ENCODE measurements around the gene RALGAPB.
"Not testable (repeated sequence)": the region's sequence is repeated elsewhere in the genome, so short reads cannot be mapped to it uniquely, and the experiment has no call there.

RALGAPB gene

GRCh38 chr20:38447251-38447661 is 25.4 kb upstream of the RALGAPB start:
- peak; percentile 48 for DNase-seq

GRCh38 chr20:38447931-38448675 is 24.5 kb upstream of the RALGAPB start:
- DNase-seq: no peak

- DNase-seq: no peak
These were observed 23.6 kb upstream of the RALGAPB start for GRCh38 chr20:38449046-38449445.

- no peak for DNase-seq
These were observed 22.1 kb upstream of the RALGAPB start for GRCh38 chr20:38450412-38450975.

DNA sequence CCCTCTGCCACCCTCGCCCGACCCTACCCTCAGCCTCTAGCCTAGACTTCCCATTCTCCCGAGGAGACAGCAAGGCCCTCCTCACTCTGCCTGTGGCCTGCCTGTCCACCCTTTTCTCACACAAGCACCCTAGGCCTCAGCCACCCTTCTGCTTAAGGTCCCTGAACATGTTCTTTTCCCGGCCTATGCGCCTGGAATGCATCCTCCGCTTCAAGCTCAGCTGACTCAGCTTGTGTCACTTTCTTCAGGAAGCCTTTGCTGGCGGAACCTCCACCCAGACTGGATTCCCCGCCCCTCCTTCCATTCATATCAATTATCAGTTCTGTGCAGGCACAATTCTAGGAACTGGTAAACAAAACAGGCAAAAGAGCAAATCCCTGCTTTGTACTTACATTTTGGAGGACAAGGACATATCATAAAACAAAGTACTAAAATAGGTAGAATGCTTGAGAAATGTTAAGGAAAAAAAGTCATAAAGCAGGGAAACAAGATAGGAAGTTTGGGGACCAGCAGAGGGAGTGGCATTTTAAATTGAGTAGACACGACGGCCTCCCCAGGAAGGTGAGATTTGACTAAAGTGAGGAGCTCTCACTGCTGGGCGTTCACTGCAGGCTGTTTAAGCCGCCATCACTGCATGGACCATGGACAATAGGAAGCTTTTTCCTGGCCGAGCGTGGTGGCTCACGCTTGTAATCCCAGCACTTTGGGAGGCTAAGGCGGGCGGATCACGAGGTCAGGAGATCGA is 19.6 kb upstream of the RALGAPB start:
- DNase-seq: no peak

- no peak for DNase-seq
These were observed 18.7 kb upstream of the RALGAPB start for GRCh38 chr20:38453941-38454340.

DNA sequence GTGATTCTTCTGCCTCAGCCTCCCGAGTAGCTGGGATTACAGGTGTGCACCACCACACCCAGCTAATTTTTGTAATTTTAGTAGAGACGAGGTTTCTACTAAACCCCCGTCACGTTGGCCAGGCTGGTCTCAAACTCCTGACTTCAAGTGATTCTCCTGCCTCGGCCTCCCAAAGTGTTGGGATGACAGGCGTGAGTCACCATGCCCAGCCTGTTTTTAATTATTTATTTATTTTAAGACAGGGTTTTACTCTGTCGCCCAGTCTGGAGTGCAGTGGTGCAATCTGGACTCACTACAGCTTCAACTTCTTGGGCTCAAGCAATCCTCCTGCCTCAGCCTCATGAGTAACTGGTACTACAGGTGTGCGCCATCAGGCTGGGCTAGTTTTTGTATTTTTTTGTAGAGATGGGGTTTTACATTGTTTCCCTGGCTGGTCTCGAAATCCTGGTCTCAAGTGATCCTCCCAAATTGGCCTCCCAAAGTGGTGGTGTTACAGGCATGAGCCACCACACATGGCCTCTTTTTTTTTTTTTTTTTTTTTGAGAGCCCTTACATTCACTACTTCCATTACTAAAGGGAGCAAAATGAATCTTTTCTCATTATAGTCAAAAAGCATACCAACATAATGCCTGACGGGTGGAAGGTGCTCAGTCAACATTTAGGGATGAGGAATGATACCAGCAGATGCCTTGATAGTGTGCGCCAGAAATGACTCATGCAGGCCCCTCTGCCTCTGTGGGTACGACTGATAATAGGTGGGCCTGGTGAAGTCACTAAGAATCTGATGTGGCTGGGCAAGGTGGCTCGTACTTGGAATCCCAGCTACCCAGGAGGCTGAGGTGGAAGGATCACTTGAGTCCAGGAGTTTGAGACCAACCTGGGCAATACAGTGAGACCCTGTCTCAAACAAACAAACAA is 17.8 kb upstream of the RALGAPB start:
- no peak for DNase-seq

- DNase-seq: no peak
These were observed 14.3 kb upstream of the RALGAPB start for GRCh38 chr20:38458314-38458713.

- DNase-seq: no peak
These were observed 12.5 kb upstream of the RALGAPB start for GRCh38 chr20:38460040-38460623.

DNA sequence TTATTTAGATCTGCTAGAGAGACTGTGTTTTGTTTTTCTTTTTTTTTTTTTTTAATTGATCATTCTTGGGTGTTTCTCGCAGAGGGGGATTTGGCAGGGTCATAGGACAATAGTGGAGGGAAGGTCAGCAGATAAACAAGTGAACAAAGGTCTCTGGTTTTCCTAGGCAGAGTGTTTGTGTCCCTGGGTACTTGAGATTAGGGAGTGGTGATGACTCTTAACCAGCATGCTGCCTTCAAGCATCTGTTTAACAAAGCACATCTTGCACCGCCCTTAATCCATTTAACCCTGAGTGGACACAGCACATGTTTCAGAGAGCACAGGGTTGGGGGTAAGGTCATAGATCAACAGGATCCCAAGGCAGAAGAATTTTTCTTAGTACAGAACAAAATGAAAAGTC is 12.0 kb upstream of the RALGAPB start:
- not testable (repeated sequence) for DNase-seq

GRCh38 chr20:38461167-38461566 is 11.5 kb upstream of the RALGAPB start:
- DNase-seq: not testable (repeated sequence)

GRCh38 chr20:38461569-38461968 is 11.1 kb upstream of the RALGAPB start:
- DNase-seq: not testable (repeated sequence)

GRCh38 chr20:38466171-38466570 is 6.5 kb upstream of the RALGAPB start:
- no peak for DNase-seq

DNA sequence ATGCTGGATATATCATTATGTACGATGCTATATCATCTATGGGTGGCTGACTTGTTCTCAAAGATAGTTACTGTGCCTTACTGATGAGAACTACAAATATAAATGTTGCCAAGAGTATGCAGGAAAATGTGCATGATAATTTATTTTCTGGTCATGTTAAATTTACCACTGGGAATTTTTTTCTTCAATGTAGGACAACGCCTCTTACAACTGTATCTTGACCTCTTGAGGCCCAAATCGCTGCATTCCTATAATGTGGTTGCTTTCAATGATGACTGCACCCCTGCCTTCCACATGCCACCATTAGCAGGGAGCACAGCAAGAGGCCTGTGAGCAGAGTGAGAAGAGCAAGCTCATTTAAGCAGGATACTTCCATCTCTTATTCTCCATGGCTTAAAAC is 5.7 kb upstream of the RALGAPB start:
- no peak for DNase-seq

DNA sequence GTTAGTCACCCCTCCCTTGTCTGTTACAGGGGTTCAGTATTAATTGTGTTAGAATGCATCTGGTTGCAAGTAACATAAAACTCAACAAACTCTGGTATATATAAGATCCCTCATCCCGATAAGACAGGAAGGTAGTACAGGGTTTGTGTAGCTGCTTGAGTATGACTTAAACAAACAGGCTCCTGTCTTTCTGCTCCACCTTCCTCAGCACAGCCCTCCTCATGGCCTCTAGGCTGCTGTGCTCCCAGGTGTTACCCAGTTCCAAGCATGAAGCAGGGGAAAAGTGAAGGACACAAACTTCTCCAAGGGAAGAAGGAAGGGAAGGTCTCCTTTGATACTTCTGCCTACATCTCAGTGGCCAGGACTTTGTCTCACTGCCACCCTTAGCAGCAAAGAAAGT is 1.4 kb upstream of the RALGAPB start:
- no peak for DNase-seq

DNA sequence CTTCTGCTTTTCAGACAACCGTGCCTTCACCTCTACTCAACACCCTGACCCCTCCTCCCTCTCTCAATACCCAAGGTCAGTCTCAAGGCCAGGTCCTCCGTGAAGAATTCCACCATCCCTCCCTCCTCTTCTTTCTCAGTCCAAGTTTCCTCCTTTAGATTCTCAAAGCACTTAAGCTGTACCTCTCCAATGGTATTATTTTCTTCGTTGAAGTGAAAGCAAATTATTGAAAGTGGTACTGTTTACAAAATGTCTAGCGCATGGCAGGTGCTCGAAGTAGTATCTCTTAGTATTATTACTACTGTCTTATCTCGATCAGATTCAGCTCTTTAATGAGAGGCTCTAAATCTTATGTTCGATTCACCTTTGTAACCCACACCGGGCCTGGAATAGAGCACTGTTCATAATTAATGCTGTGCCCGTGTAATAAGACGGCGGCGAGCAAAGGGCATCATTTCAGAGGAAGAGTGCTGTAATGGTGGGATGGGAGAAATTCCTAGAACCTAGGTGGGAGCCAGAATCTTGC is 593 bp upstream of the RALGAPB start:
- DNase-seq: no peak

- no peak for DNase-seq
These were observed 738 bp downstream of the RALGAPB start for GRCh38 chr20:38473367-38473795.

DNA sequence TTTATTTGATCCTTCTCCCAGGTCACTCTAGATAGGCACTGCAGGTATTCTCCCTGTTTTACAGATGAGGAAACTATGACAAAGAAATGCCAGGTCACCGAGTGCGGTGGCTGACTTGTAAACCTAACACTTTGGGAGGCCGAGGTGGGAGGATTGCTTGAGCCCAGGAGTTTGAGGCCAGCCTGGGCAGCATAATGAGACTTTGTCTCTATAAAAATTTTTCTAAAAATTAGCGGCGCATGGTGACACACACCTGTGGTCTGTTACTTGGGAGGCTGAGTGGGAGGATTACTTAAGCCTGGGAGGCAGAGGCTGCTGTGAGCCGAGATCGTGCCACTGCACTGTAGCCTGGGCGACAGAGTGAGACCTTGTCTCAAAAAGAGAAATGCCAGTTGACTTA is 5.1 kb downstream of the RALGAPB start:
- DNase-seq: no peak

- no peak for DNase-seq
These were observed 7.0 kb downstream of the RALGAPB start for GRCh38 chr20:38479596-38479995.

- DNase-seq: no peak
These were observed 12.4 kb downstream of the RALGAPB start for GRCh38 chr20:38485041-38485440.

DNA sequence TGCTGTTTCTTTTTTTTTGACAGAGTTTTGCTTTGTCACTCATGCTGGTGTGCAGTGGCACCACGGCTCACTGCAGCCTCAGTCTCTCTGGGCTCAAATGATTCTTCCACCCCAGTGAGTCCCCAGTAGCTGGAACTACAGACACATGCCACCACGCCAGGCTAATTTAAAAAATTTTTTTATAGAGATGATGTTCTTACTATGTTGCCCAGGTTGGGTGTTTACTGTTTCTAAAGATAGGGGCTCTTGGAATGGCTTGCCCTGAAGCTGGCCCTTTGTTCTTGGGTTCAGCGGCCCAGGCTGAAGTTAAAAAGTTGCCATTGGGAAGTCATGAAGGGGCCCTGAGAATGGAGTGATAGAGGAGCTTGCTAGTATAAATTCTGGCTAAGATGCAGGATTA is 16.5 kb downstream of the RALGAPB start:
- no peak for DNase-seq

DNA sequence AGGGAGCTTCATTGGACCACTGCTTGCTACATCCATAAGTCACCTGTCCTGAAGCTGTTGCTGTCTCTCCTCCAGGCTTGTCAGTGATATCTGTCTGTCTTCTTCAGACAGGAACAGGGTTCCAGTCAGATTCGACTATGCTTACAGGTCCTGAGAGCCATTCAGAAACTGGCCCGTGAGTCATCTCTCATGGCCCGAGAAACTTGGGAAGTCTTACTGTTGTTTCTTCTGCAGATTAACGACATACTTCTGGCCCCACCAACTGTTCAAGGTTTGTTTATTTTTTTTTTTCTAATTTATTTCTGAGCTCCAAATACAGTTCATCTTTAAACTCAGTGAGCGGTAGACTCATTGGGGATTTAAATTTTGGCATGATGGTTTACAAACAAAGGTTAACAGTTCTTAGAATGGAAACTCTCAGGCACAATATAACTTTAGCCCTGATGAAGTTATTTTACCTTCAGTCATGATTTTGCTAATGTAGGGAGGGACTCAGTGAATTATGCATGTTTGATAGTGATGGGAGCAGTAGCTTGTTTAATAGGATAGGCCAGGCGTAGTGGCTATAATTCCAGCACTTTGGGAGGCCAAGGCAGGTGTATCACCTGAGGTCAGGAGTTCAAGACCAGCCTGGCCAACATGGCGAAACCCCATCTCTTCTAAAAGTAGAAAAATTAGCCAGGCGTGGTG is 24.7 kb downstream of the RALGAPB start:
- no peak for DNase-seq

All from right forelimb (tissue), 1 donor.